Measurements from ENCODE around the gene ANXA6. TPM values are rescaled to one million over a fixed set of nuclear protein-coding genes. Genes with fewer than 3 reads are reported as not detected.

The ANXA6 gene
- total and polyA plus RNA-seq, 2 of the 4 experiments (the other 2 are of a cell fraction) = 355 to 610 TPM

DNA sequence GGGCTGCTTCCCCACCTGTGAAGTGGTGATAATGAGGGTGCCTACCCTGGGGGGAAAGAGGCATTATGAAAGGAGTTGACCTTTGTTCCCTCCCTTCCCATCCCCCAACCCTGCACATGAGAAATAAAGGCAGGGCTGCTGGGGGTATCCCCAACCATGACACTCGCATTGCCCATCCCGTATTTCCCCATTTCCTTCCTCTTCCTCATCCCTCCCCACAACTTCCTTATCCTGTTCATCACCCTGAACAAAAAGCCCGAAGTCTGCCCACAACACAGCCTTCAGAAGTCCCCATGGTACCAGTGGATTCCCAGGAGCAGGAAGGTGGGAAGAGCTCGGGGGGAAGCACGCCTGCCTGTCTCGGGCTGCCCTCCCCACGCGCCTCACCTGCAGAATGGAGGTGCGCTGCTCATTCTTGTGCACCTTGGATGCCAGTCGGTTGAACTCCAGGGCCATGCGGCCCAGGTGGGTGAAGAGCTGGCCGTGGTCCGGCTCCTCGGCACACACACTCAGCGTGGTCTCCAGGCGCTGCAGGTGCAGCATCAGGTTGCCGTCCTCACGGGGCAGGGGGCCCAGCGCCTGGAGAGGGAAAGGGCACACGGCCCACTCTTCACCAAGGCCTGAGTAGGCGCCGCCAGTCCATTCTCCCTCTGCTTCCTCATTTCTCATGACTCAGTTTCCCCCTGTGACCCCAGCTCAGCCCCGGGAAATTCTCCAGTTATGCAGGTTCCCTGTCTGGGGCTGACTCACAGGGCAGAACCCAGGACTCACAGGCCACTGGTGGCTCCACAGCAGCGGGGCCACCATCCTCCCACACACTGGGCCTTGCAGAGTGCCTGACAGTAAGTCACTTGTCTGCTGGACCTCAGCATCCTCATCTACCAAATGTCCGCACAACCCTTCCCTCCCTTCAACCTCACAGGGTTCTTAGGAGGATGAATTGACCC, 100.9 kb downstream of the ANXA6 start (continued):
- TF ChIP-seq RCOR1 (IDR thresholded peaks at IDR 0.05; ENCODE audit: insufficient replicate concordance, low read length) = no peak

DNA sequence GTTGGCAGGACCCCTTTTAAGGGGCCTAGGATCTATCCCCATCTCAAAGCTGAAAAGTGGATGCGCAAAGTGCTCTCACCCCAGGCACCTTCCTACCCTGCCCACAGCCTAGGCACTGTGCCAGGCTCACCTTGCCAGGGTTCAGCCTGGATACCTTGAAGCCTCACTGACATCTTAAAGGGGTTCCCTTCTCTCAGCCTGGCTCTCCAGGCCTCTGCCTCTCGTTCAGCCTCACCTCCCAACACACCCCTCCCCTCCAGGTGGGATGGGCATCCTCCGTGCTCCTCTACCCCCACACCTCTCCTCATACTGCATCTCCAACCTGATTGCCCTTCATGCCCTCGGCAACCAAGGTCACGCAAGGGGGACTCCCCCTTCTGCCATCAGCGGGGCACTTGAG, 102.2 kb downstream of the ANXA6 start:
- dilution Hi-C loops (cut with HindIII; ENCODE audit: low sequenced_read_pairs, unreplicated experiment) = no loop called here
- no peak overlapping the region for H2BK5ac ChIP-seq (ENCODE audit: low read depth, low read length, poor library complexity, severe bottlenecking)

More for the DNA sequence above, 102.2 kb downstream of the ANXA6 start:
- Histone ChIP-seq H4K5ac (ENCODE audit: low read depth, low read length) (no peak overlapping the region), H4K8ac (ENCODE audit: low read depth in 2 of 2, low read length in 2 of 2) (no peak overlapping the region), H2BK20ac (ENCODE audit: low read depth, low read length) (no peak overlapping the region), H3K9me1 (ENCODE audit: insufficient read depth, low read length) (peaks cover 10% of the 10 kb centered on the region), H3K23ac (ENCODE audit: low read depth, low read length) (no peak overlapping the region; the same call in 1 of the 2 replicates), H2BK120ac (ENCODE audit: low read depth, low read length) (no peak overlapping the region), H3K4me3 (ENCODE audit: insufficient read depth, low read depth, low read length) (no peak overlapping the region), H3K4me1 (ENCODE audit: control insufficient read depth, insufficient read depth, low read length) (peaks cover 9% of the 10 kb centered on the region), H3K79me1 (ENCODE audit: low read depth in 1 of 2, low read length in 2 of 2) (peaks cover 10 to 63% of the 10 kb centered on the region in 2 experiments), H3K9ac (ENCODE audit: low read depth, low read length) (no peak overlapping the region), H2AK5ac (ENCODE audit: low read depth, low read length) (no peak overlapping the region), H4K20me1 (ENCODE audit: insufficient read depth, low read length) (peaks cover 10% of the 10 kb centered on the region), H3K18ac (ENCODE audit: low read depth, low read length) (no peak overlapping the region), H3K27ac (ENCODE audit: insufficient read depth, low read length) (no peak overlapping the region), H3K56ac (ENCODE audit: extremely low read depth, insufficient read depth, low read length) (no peak overlapping the region), H4K91ac (ENCODE audit: insufficient read depth, low read depth, low read length) (no peak overlapping the region), H3K14ac (replicated peaks; ENCODE audit: low read depth, low read length) (no peak overlapping the region), H2AFZ (replicated peaks; ENCODE audit: low read length, poor library complexity) (no peak overlapping the region), H2AK9ac (replicated peaks; ENCODE audit: low read depth, low read length, poor library complexity) (no peak overlapping the region), H3K4me2 (ENCODE audit: low read depth, low read length) (no peak overlapping the region), H3K4ac (ENCODE audit: low read depth, low read length) (no peak overlapping the region), H3K27me3 (ENCODE audit: control insufficient read depth, insufficient read depth, low read length) (no peaks in the 10 kb centered on the region), H3K36me3 (ENCODE audit: control insufficient read depth, insufficient read depth, low read length) (peaks cover 44% of the 10 kb centered on the region), H2BK15ac (ENCODE audit: low read depth, low read length) (no peak overlapping the region), H3K9me3 (ENCODE audit: control insufficient read depth, insufficient read depth, low read length) (no peaks in the 10 kb centered on the region)
- ChIA-PET POLR2A (ENCODE audit: unreplicated experiment) (no interaction called here), CTCF (no interaction called here)
- no peak for TF ChIP-seq BHLHE40 (IDR thresholded peaks at IDR 0.05; ENCODE audit: low read depth, low read length)
- TF ChIP-seq, protein P1, sequence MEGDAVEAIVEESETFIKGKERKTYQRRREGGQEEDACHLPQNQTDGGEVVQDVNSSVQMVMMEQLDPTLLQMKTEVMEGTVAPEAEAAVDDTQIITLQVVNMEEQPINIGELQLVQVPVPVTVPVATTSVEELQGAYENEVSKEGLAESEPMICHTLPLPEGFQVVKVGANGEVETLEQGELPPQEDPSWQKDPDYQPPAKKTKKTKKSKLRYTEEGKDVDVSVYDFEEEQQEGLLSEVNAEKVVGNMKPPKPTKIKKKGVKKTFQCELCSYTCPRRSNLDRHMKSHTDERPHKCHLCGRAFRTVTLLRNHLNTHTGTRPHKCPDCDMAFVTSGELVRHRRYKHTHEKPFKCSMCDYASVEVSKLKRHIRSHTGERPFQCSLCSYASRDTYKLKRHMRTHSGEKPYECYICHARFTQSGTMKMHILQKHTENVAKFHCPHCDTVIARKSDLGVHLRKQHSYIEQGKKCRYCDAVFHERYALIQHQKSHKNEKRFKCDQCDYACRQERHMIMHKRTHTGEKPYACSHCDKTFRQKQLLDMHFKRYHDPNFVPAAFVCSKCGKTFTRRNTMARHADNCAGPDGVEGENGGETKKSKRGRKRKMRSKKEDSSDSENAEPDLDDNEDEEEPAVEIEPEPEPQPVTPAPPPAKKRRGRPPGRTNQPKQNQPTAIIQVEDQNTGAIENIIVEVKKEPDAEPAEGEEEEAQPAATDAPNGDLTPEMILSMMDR (conservative IDR thresholded peaks at IDR 0.05; ENCODE audit: low read depth, low read length) = no peak
- TF ChIP-seq MAFK (IDR thresholded peaks at IDR 0.05; ENCODE audit: low read depth, low read length) = no peak
- no peak for TF ChIP-seq RCOR1 (IDR thresholded peaks at IDR 0.05; ENCODE audit: insufficient replicate concordance, low read length)
- no peak for TF ChIP-seq CHD1 (IDR thresholded peaks at IDR 0.05; ENCODE audit: low read depth, low read length)
- TF ChIP-seq FOS (IDR thresholded peaks at IDR 0.05; ENCODE audit: low read depth, low read length) = no peak
- no peak for TF ChIP-seq POLR2A (IDR thresholded peaks at IDR 0.05; ENCODE audit: low read depth, low read length)
- ATAC-seq (ENCODE audit: low read depth) = no peak
- in situ Hi-C loops (cut with MboI; ENCODE audit: low sequenced_read_pairs) (no loop called here), intact Hi-C loops (cut with micrococcal nuclease) (no loop called here)
- no CpG with 5 or more reads among the region's 6 CpGs for WGBS, 2 experiments (ENCODE audit: extremely low coverage in 2 of 2, insufficient read length in 1 of 2)
- no peak for DNase-seq
- no TSS peak for BruUV-seq (replicated peaks)

Data from IMR-90 (cell line).